ENCODE measurements around the gene PDF. TPM values are rescaled to one million over a fixed set of nuclear protein-coding genes. Genes with fewer than 3 reads are reported as not detected.

Gene PDF
- total and polyA plus RNA-seq, 2 of the 13 experiments (the other 11 are each of a cell fraction or from before 2014, with no cell fraction given): 12.4 to 48.8 TPM

- TF ChIP-seq ZNF800 (CRISPR knock-in tag; IDR thresholded peaks at IDR 0.05) (no peak), ZNF580 (CRISPR knock-in tag; IDR thresholded peaks at IDR 0.05; ENCODE audit: borderline replicate concordance, low read depth) (no peak), HMGXB4 (CRISPR knock-in tag; IDR thresholded peaks at IDR 0.05; ENCODE audit: borderline replicate concordance in 1 of 2, low read depth in 1 of 2) (0 out of 4 replicates have a peak, but pooled peaks of 1 of the 2 experiments have one; percentile 18), ZNF292 (CRISPR knock-in tag; IDR thresholded peaks at IDR 0.05; ENCODE audit: borderline replicate concordance, low read depth) (no peak), SOX13 (IDR thresholded peaks at IDR 0.05) (no peak), SOX13 (CRISPR knock-in tag; conservative IDR thresholded peaks at IDR 0.05 in 1 of 2, IDR thresholded peaks at IDR 0.05 in 1 of 2) (peak in 1 of 2 experiments; percentile 71; a peak in 2 of 4 replicates), NR2F2 (IDR thresholded peaks at IDR 0.05; ENCODE audit: borderline replicate concordance, low read depth) (peak; percentile 49; the same call in 1 of the 2 replicates), ZNF556 (CRISPR knock-in tag; IDR thresholded peaks at IDR 0.05; ENCODE audit: borderline replicate concordance) (no peak), SRF (IDR thresholded peaks at IDR 0.05; ENCODE audit: low read depth, low read length) (no peak), SALL1 (CRISPR knock-in tag; IDR thresholded peaks at IDR 0.05) (peak; percentile 16; the same call in 1 of the 2 replicates), RBM22 (optimal IDR thresholded peaks at IDR 0.05; ENCODE audit: low read length) (no peak), AGO1 (IDR thresholded peaks at IDR 0.05; ENCODE audit: low read depth, low read length, poor library complexity, severe bottlenecking) (no peak), ZEB1 (IDR thresholded peaks at IDR 0.05; ENCODE audit: insufficient replicate concordance, low read depth) (no peak)
- TF ChIP-seq, protein P1, sequence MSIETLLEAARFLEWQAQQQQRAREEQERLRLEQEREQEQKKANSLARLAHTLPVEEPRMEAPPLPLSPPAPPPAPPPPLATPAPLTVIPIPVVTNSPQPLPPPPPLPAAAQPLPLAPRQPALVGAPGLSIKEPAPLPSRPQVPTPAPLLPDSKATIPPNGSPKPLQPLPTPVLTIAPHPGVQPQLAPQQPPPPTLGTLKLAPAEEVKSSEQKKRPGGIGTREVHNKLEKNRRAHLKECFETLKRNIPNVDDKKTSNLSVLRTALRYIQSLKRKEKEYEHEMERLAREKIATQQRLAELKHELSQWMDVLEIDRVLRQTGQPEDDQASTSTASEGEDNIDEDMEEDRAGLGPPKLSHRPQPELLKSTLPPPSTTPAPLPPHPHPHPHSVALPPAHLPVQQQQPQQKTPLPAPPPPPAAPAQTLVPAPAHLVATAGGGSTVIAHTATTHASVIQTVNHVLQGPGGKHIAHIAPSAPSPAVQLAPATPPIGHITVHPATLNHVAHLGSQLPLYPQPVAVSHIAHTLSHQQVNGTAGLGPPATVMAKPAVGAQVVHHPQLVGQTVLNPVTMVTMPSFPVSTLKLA (IDR thresholded peaks at IDR 0.05): peak; percentile 5; the same call in 1 of the 2 replicates
- TF ChIP-seq, protein P2, sequence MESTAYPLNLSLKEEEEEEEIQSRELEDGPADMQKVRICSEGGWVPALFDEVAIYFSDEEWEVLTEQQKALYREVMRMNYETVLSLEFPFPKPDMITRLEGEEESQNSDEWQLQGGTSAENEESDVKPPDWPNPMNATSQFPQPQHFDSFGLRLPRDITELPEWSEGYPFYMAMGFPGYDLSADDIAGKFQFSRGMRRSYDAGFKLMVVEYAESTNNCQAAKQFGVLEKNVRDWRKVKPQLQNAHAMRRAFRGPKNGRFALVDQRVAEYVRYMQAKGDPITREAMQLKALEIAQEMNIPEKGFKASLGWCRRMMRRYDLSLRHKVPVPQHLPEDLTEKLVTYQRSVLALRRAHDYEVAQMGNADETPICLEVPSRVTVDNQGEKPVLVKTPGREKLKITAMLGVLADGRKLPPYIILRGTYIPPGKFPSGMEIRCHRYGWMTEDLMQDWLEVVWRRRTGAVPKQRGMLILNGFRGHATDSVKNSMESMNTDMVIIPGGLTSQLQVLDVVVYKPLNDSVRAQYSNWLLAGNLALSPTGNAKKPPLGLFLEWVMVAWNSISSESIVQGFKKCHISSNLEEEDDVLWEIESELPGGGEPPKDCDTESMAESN (CRISPR knock-in tag; conservative IDR thresholded peaks at IDR 0.05): no peak
- TF ChIP-seq, protein P3, sequence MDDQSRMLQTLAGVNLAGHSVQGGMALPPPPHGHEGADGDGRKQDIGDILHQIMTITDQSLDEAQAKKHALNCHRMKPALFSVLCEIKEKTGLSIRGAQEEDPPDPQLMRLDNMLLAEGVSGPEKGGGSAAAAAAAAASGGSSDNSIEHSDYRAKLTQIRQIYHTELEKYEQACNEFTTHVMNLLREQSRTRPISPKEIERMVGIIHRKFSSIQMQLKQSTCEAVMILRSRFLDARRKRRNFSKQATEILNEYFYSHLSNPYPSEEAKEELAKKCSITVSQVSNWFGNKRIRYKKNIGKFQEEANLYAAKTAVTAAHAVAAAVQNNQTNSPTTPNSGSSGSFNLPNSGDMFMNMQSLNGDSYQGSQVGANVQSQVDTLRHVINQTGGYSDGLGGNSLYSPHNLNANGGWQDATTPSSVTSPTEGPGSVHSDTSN (CRISPR knock-in tag; IDR thresholded peaks at IDR 0.05; ENCODE audit: borderline replicate concordance): no peak
Measured at GRCh38 chr16:69376393-69377059, 46.1 kb upstream of the PDF start (continued).
